Vagina (tissue), 2 donors: ENCODE results near the gene CYP2E1.
"Not testable (repeated sequence)": the region's sequence is repeated elsewhere in the genome, so short reads cannot be mapped to it uniquely, and the experiment has no call there.

Experiments used
- POLR2A ChIP-seq, 2 donors: fragments of 450-650 bp; IDR thresholded peaks; one replicate each; pipeline ENCODE4 v1.6.1; 2017; ENCODE audit warnings: antibody characterized with exemption in 2 of 2, mild to moderate bottlenecking in 2 of 2, moderate library complexity in 2 of 2
- TF ChIP-seq, protein P1 (sequence below), 3 experiments: fragments of 450-650 bp in 2 of 3; fragments of 200-600 bp in 1 of 3; sonication (generic) in 1 of 3; IDR thresholded peaks; one replicate each; pipeline ENCODE4 v1.5.1; 2017 to 2019; ENCODE audit warnings: antibody characterized with exemption in 3 of 3, mild to moderate bottlenecking in 2 of 3, moderate library complexity in 2 of 3

DNA sequence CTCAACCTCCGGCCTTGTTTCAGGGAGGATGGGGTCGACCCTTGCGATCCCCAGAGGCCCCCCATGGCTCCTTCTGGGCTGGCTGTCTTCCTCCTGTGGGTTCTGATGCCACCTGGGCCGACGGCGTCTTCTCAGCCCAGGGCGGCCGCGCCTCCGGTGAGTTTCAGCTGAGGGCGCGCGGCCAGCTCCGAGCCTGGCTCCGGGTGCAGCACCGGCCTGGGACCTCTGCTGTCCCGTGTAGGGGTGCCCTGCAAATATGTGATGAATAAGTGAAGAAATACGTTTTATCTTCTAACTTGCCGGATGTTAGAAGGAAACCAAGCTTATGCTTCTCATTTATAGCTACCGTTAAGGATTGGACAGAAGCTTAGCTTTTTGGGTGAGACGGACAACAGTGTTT, 42.6 kb downstream of the CYP2E1 start:
- TF ChIP-seq POLR2A (IDR thresholded peaks at IDR 0.05) = not testable (repeated sequence)
- TF ChIP-seq, protein P1, sequence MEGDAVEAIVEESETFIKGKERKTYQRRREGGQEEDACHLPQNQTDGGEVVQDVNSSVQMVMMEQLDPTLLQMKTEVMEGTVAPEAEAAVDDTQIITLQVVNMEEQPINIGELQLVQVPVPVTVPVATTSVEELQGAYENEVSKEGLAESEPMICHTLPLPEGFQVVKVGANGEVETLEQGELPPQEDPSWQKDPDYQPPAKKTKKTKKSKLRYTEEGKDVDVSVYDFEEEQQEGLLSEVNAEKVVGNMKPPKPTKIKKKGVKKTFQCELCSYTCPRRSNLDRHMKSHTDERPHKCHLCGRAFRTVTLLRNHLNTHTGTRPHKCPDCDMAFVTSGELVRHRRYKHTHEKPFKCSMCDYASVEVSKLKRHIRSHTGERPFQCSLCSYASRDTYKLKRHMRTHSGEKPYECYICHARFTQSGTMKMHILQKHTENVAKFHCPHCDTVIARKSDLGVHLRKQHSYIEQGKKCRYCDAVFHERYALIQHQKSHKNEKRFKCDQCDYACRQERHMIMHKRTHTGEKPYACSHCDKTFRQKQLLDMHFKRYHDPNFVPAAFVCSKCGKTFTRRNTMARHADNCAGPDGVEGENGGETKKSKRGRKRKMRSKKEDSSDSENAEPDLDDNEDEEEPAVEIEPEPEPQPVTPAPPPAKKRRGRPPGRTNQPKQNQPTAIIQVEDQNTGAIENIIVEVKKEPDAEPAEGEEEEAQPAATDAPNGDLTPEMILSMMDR (IDR thresholded peaks at IDR 0.05) = not testable (repeated sequence)
